HG03280 (cell line): ENCODE data around the gene WDR37.

Experiments used
- ATAC-seq: cut with Tn5 transposase; IDR thresholded peaks from one replicate; pipeline ENCODE4 v1.9.1; 2021; ENCODE audit warnings: mild to moderate bottlenecking, moderate library complexity; ENCODE audit not compliant: unreplicated experiment

The WDR37 gene

DNA sequence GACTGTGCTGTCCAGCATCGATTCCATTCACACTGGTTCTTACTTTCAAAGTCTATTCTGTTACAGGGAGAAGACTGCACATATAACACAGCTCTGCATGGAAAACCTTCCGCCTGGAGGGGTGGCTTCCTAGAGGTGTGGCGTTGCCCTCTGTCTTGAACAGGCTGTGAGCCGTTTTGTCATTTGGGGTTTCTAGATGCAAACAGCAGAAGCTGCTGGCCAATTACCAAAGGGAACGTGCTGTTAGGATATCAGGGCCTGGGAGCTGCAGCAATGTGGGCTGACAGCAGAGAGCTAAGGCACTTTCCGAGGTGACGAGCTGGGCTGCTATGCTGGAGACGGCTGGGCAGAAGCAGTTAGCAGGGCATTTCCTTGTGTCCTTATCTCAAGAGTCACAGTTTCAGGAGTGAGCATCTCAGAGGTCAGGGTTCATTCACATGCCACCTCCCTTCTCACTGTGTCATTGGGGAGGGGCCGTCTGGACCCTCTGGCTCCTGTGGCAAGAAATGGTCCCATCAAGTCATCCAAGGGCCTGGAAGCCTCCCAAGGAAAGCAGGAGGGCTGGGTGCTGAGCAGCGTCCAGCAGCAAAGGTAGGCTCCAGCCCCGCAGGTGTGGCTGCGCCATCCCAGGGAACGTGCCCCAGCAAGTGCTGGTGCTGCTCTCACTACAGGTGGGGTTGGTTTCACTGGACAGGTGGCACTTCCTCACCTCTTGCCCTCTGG, 106.5 kb downstream of the WDR37 start:
- no peak for ATAC-seq

DNA sequence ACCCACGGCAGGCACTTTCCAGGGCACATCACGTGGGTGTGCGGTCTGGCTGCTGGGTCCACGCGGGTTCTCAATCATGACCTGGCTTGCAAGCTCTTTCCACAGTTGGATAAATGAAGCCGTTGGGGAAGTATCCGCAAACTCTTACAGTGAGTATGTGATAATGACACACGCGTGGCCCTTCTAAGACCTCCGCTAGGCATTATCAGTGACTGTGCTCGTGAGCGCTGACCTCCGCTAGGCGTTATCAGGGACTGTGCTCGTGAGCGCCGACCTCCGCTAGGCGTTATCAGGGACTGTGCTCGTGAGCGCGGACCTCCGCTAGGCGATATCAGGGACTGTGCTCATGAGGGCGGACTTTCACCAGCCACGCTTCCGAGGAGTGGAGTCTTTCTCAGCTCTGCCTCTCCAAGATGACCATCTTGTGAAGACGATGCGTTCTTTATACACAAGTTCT, 107.0 kb downstream of the WDR37 start:
- no peak for ATAC-seq

- ATAC-seq = no peak
These were observed 107.6 kb downstream of the WDR37 start for GRCh38 chr10:1163831-1164230.

DNA sequence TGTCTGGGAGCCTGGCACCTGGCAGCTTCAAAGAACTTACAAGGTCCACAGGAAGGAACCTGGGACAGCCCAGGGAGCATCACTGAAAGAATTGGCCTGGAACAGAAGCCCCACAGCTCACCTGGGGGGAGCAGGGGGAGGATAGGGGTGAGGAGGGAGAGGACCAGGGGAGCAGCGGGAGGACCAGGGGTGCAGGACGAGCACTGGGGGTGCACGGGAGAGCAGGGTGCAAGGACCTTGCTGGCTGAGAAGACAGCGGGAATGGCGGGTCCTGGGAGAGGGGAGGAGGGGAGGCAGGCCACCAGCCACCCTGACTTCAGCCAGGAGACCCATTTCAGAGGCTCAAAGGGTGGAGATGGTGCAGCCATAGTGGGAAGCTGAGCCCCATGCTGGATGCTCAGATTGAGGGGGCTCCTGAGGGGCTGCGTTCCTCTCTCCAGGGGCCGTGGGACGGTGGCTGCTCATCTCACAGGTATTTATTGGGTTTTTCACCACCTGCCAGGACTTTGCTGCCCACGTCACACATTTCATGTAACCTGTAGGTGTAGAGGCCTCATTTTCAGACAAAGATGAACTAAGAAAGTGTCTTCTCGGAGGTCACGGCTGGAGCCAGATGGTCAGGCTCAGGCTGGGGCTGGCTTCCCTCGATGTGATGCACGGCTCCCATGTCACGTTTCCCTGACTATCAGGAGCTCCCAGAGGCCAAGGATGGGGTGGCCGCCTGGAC, 110.1 kb downstream of the WDR37 start:
- no peak for ATAC-seq

GRCh38 chr10:1166828-1167275, 110.7 kb downstream of the WDR37 start:
- ATAC-seq = no peak

- ATAC-seq = no peak
These were observed 112.6 kb downstream of the WDR37 start for GRCh38 chr10:1168763-1169162.

GRCh38 chr10:1169186-1169885, 113.2 kb downstream of the WDR37 start:
- ATAC-seq = no peak

- ATAC-seq = no peak
These were observed 114.0 kb downstream of the WDR37 start for GRCh38 chr10:1169981-1170866.

- no peak for ATAC-seq
These were observed 114.6 kb downstream of the WDR37 start for GRCh38 chr10:1170867-1171180.

GRCh38 chr10:1171182-1171581, 115.0 kb downstream of the WDR37 start:
- no peak for ATAC-seq

DNA sequence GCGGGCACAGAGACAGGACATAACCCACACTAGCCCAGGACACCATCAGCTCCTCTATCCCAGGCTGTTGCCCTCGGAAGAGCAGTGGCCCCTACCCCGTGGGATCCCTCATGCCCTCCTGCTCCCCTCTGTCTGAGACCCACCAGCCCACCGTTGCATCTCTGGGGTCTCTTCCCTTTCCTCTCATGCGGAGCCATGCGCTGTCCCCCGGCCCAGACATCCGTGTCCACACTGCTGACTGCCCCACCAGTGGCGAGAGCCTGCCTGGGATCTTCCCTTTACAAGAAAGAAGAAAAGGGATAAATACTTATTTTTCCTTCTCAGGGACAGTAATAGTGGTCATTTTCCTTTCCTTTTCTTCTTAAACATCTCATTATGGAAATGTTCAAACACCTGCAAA, 115.4 kb downstream of the WDR37 start:
- no peak for ATAC-seq

GRCh38 chr10:1172256-1172984, 116.2 kb downstream of the WDR37 start:
- ATAC-seq = no peak

- ATAC-seq = no peak
These were observed 116.9 kb downstream of the WDR37 start for GRCh38 chr10:1173091-1173490.

DNA sequence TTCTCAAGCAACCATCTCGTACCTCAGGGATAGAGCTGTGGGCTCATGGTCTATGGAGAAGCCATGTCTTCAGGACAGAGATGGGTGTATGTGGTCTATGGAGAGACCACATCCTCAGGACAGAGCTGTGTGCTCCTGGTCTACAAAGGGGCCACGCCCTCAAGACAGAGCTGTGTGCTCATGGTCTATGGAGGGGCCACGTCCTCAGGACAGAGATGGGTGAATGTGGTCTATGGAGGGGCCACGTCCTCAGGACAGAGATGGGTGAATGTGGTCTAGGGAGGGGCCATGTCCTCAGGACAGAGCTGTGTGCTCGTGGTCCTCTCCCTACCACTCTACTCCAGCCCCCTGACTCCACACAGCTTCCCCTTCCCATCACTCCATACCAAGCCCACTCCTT, 117.8 kb downstream of the WDR37 start:
- ATAC-seq = no peak

DNA sequence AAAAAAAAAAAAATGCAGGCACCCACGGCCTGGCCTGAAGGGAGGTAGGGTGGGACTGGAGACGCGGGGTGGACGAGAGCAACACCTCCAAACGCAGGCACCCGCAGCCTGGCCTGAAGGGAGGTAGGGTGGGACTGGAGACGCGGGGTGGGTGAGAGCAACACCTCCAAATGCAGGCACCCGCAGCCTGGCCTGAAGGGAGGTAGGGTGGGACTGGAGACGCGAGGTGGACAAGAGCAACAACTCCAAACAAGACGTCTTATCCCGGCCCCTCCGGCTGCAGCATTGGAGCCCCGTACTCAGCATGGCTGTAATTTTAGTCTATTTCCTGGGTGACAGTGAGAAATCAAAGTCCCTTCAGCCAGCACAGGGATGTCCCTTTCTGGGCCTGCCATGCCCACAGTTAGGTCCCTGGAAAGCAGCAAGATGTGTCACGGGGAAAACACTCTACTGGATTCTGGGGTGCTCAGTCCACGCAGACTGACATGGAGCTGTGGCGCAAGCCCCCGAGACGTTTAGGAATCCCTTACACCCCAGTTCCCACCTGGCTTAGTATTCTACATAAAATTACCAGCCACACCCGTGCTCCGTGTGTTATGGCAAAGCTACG, 119.9 kb downstream of the WDR37 start:
- ATAC-seq = no peak

- no peak for ATAC-seq
These were observed 121.8 kb downstream of the WDR37 start for GRCh38 chr10:1177936-1178335.

DNA sequence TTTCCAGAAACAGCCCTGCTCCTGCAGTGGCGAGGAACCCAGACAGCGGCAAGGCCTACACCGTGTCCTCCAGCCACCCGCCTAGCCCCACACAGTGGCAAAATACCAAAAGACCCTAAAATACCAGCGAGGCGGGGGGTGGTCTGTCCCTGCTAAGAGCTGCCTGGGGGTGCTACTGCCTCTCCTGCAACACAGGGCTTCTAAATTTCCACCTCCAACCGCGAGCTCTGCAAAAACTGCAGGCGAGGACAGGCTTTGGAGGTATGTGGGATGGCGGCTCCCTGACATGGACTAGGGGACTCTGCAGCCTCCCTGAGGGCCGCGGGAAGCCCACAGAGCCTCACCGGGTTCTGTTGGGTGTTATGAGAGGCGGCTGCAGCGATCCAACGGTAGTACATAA, 122.3 kb downstream of the WDR37 start:
- ATAC-seq = no peak

GRCh38 chr10:1179346-1180070, 123.3 kb downstream of the WDR37 start:
- no peak for ATAC-seq

GRCh38 chr10:1180071-1180730, 124.0 kb downstream of the WDR37 start:
- no peak for ATAC-seq
